Osteoblast (primary cell): ENCODE measurements around the gene ATG7. TPM values are rescaled to one million over a fixed set of nuclear protein-coding genes. Genes with fewer than 3 reads are reported as not detected.

Experiments
- DNase-seq: peaks from one replicate; pipeline ENCODE4 v3.0.0; 2011; ENCODE audit warnings: low spot score, mixed read lengths; ENCODE audit not compliant: insufficient read length; ENCODE audit errors: missing footprints
- H2AFZ ChIP-seq: 2 replicates; pipeline ENCODE4 v1.6.0; 2011; ENCODE audit warnings: mild to moderate bottlenecking, low read length
- H3K27ac ChIP-seq: 2 replicates; pipeline ENCODE4 v1.5.1; 2011; ENCODE audit warnings: mild to moderate bottlenecking, low read depth, low read length, moderate library complexity
- H3K27me3 ChIP-seq: 2 replicates; pipeline ENCODE4 v1.6.0; 2012; ENCODE audit warnings: mild to moderate bottlenecking, control low read depth, inconsistent platforms, low read length, moderate library complexity; ENCODE audit not compliant: insufficient read depth
- H3K36me3 ChIP-seq: 2 replicates; pipeline ENCODE4 v1.5.1; 2011; ENCODE audit warnings: mild to moderate bottlenecking, low read length, control low read depth, moderate library complexity; ENCODE audit not compliant: insufficient read depth
- H3K4me1 ChIP-seq: 2 replicates; pipeline ENCODE4 v1.5.1; 2011; ENCODE audit warnings: mild to moderate bottlenecking, low read length, control low read depth, moderate library complexity; ENCODE audit not compliant: insufficient read depth
- H3K4me2 ChIP-seq: 2 replicates; pipeline ENCODE4 v1.6.0; 2011; ENCODE audit warnings: mild to moderate bottlenecking, low read length; ENCODE audit not compliant: insufficient read depth
- H3K4me3 ChIP-seq: fragments of 200-600 bp; sonication (generic); 3 replicates; pipeline ENCODE4 v1.5.1; 2012; ENCODE audit warnings: mild to moderate bottlenecking, low read length, inconsistent platforms; ENCODE audit not compliant: insufficient read depth
- H3K79me2 ChIP-seq: 2 replicates; pipeline ENCODE4 v1.6.0; 2012; ENCODE audit warnings: mild to moderate bottlenecking, low read length, control low read depth, inconsistent platforms; ENCODE audit not compliant: insufficient read depth
- H3K9me3 ChIP-seq: 2 replicates; pipeline ENCODE4 v1.5.1; 2011; ENCODE audit warnings: low read depth, low read length, control low read depth
- H4K20me1 ChIP-seq: 2 replicates; pipeline ENCODE4 v1.6.0; 2012; ENCODE audit warnings: mild to moderate bottlenecking, low read length, control low read depth; ENCODE audit not compliant: insufficient read depth
- CTCF ChIP-seq: IDR thresholded peaks from 2 replicates; pipeline ENCODE4 v1.5.1; 2011; ENCODE audit warnings: mild to moderate bottlenecking, low read depth, low read length, moderate library complexity; ENCODE audit errors: extremely low read depth
- total RNA-seq: library from RNA; depleted of rRNA; stranded (reverse); fragments of >200 nt; gene quantifications from 2 replicates; pipeline ENCODE4 v1.2.3, GENCODE V29; 2012

The ATG7 gene
- total RNA-seq, 1 donor: 93.4 TPM

DNA sequence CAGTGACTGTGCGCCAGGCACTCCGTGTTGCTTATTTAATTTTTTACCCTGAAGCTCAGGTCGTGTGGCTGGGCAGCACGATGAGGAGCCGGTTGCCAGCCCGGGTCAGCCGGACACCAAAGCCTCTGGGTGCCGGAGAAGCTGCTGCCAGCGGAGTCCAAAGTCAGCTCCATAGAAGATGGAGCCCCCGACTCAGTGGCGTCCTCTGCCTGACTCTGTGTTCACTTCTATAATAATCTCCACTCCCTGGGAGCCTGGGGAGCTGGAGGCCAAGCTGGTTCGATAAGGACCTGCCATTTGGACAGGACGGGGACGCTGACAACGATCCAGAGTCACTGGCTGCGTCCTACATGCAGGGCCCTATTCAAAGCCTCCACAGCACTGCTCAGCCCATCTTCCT is 292.9 kb downstream of the ATG7 start:
- no peaks in the 10 kb centered on the region for H3K27me3 ChIP-seq
- H3K4me1 ChIP-seq: peaks cover 37% of the 10 kb centered on the region
- peak overlapping the region; percentile 31 for H3K27ac ChIP-seq
- H3K4me2 ChIP-seq: no peak overlapping the region
- TF ChIP-seq CTCF: no peak
- H3K36me3 ChIP-seq: peaks cover 52% of the 10 kb centered on the region
- peaks cover 11% of the 10 kb centered on the region for H4K20me1 ChIP-seq
- no peak overlapping the region for H2AFZ ChIP-seq
- peak; percentile 26 for DNase-seq
- H3K79me2 ChIP-seq: peaks cover 86% of the 10 kb centered on the region
- H3K4me3 ChIP-seq: no peak overlapping the region
- H3K9me3 ChIP-seq: no peaks in the 10 kb centered on the region

DNA sequence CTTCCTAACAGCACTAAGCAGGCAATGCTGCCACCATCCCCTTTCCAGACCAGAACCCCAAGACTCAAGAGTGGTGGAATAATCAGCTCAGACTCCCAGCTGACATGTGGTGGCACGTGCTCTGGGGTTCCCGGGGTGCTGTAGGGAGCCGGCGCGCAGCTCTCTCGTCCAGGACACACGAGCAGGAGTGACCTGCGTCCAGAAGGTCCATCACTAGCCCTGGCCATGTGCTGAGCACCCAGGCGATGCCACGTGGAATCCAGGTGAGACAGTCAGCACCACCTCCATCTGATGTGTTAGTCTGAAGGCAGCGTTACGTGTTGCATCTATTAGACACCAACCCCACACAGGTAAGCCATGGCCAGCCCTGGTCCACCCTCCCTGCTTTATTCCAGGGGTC is 293.3 kb downstream of the ATG7 start:
- H3K36me3 ChIP-seq: peaks cover 52% of the 10 kb centered on the region
- peaks cover 86% of the 10 kb centered on the region for H3K79me2 ChIP-seq
- TF ChIP-seq CTCF: no peak
- H3K4me1 ChIP-seq: peaks cover 37% of the 10 kb centered on the region
- H3K27me3 ChIP-seq: no peaks in the 10 kb centered on the region
- no peaks in the 10 kb centered on the region for H3K9me3 ChIP-seq
- H3K4me3 ChIP-seq: no peak overlapping the region
- H3K27ac ChIP-seq: peak overlapping the region; percentile 31
- H4K20me1 ChIP-seq: peaks cover 11% of the 10 kb centered on the region
- no peak overlapping the region for H3K4me2 ChIP-seq
- H2AFZ ChIP-seq: no peak overlapping the region
- DNase-seq: peak; percentile 47

- Histone ChIP-seq H3K4me2 (no peak overlapping the region), H3K36me3 (peaks cover 48% of the 10 kb centered on the region), H2AFZ (no peak overlapping the region), H3K9me3 (no peaks in the 10 kb centered on the region), H3K27me3 (no peaks in the 10 kb centered on the region), H3K4me3 (no peak overlapping the region), H3K4me1 (peaks cover 42% of the 10 kb centered on the region), H3K79me2 (peaks cover 86% of the 10 kb centered on the region), H3K27ac (peak overlapping the region; percentile 100), H4K20me1 (peaks cover 7% of the 10 kb centered on the region)
- no peak for DNase-seq
- no peak for TF ChIP-seq CTCF
These were observed 293.7 kb downstream of the ATG7 start for GRCh38 chr3:11565932-11566331.

DNA sequence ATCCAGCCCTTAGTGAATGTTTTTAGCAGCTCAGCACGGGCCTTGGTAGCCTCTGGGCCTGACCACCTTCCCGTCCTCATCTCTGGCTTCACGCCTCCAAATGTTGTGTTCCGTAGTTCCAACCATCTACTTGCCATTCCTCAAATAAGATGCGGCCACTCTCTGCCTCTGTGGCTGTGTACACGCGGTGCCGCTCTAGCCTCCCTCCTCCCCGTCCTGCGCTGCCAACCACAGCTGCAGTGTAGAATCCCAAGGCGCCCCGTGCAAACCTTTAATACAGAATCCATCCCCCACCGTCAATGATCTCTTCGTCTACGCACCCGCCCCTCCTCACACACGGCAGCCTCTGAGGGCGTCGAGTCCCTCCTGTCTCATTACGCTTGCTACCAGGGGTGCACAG is 294.3 kb downstream of the ATG7 start:
- no peak for TF ChIP-seq CTCF
- Histone ChIP-seq H3K9me3 (no peaks in the 10 kb centered on the region), H3K27me3 (no peaks in the 10 kb centered on the region), H2AFZ (no peak overlapping the region), H3K4me1 (peaks cover 47% of the 10 kb centered on the region), H3K27ac (peak overlapping the region; percentile 100), H3K4me2 (no peak overlapping the region), H3K4me3 (no peak overlapping the region), H3K36me3 (peaks cover 43% of the 10 kb centered on the region), H4K20me1 (peaks cover 3% of the 10 kb centered on the region), H3K79me2 (peaks cover 86% of the 10 kb centered on the region)
- peak; percentile 4 for DNase-seq
